Inferior parietal cortex (tissue), 1 donor: ENCODE measurements around the gene CRY2.

Experiments used
- DNase-seq: peaks from one replicate; pipeline ENCODE4 v3.0.0-alpha.2; 2016; ENCODE audit errors: extremely low spot score

CRY2 gene

DNA sequence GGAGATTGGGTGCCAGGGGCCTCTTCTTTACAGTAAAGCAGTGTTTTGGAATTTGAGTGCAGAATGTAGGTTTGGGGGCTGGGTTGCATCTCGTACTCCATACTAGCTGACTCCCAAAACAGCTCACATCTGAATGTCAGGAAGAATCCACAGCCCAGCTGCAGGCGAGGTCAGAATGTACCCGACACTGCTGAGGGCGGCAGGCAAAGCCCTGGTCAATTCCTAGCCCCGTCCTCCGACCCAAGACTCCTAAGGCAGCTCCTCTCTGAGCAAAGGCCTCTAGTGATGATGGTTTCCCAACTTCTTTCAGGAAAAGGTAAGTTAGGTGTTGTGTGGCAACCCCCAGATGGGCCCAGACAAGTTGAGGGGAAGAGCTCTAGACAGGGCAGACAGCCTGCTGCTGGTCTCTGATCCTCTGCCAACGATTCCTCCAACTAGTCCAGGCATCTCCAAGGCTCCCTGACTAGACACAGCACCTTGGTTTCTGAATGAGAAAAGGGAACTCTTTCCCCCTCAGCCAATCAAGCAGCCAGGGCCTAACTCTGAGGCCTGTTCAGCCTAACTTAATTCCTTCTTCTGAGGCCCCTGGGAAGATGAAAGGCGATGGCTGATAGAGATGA, 83.8 kb downstream of the CRY2 start:
- DNase-seq: no peak

- DNase-seq: no peak
Measured at GRCh38 chr11:45931739-45932138, 84.5 kb downstream of the CRY2 start.

- DNase-seq: no peak
Measured at GRCh38 chr11:45932217-45932616, 84.9 kb downstream of the CRY2 start.
